ENCODE measurements around the gene RHOBTB3. TPM values are rescaled to one million over a fixed set of nuclear protein-coding genes. Genes with fewer than 3 reads are reported as not detected.

RHOBTB3 gene
- total RNA-seq, 1 donor = 82.2 TPM

GRCh38 chr5:95768731-95769130 lies 37.6 kb downstream of the RHOBTB3 start:
- no peak for TF ChIP-seq CTCF (IDR thresholded peaks at IDR 0.05; ENCODE audit: insufficient read depth, low read length)
- no peak for DNase-seq (ENCODE audit: low read depth)
- no peak overlapping the region for H3K4me3 ChIP-seq (ENCODE audit: low read depth, low read length)

GRCh38 chr5:95770830-95771708 lies 39.9 kb downstream of the RHOBTB3 start:
- no peak for TF ChIP-seq CTCF (IDR thresholded peaks at IDR 0.05; ENCODE audit: insufficient read depth, low read length)
- H3K4me3 ChIP-seq (ENCODE audit: low read depth, low read length) = no peak overlapping the region
- no peak for DNase-seq (ENCODE audit: low read depth)

- TF ChIP-seq CTCF (IDR thresholded peaks at IDR 0.05; ENCODE audit: insufficient read depth, low read length) = no peak
- H3K4me3 ChIP-seq (ENCODE audit: low read depth, low read length) = no peak overlapping the region
- no peak for DNase-seq (ENCODE audit: low read depth)
Observed at GRCh38 chr5:95771892-95772291, 40.8 kb downstream of the RHOBTB3 start.

- no peak overlapping the region for H3K4me3 ChIP-seq (ENCODE audit: low read depth, low read length)
- TF ChIP-seq CTCF (IDR thresholded peaks at IDR 0.05; ENCODE audit: insufficient read depth, low read length) = no peak
- peak; percentile 60 for DNase-seq (ENCODE audit: low read depth)
Observed at GRCh38 chr5:95773335-95774059, 42.4 kb downstream of the RHOBTB3 start.

GRCh38 chr5:95777441-95777840 lies 46.3 kb downstream of the RHOBTB3 start:
- no peak for DNase-seq (ENCODE audit: low read depth)
- TF ChIP-seq CTCF (IDR thresholded peaks at IDR 0.05; ENCODE audit: insufficient read depth, low read length) = no peak

GRCh38 chr5:95778713-95779436 lies 47.7 kb downstream of the RHOBTB3 start:
- TF ChIP-seq CTCF (IDR thresholded peaks at IDR 0.05; ENCODE audit: insufficient read depth, low read length) = no peak
- no peak for DNase-seq (ENCODE audit: low read depth)

More at GRCh38 chr5:95777441-95777840, 46.3 kb downstream of the RHOBTB3 start:
- H3K4me3 ChIP-seq (ENCODE audit: low read depth, low read length) = no peak overlapping the region

More at GRCh38 chr5:95778713-95779436, 47.7 kb downstream of the RHOBTB3 start:
- no peak overlapping the region for H3K4me3 ChIP-seq (ENCODE audit: low read depth, low read length)

All from fibroblast of the aortic adventitia (primary cell).